Ovary (tissue), 3 donors: ENCODE data around the gene PHYH.
"Not testable (repeated sequence)": the region's sequence is repeated elsewhere in the genome, so short reads cannot be mapped to it uniquely, and the experiment has no call there.

Source experiments
- POLR2A ChIP-seq: fragments of 450-650 bp; IDR thresholded peaks from one replicate; pipeline ENCODE4 v1.6.1; 2017; ENCODE audit warnings: antibody characterized with exemption, mild to moderate bottlenecking, moderate library complexity
- TF ChIP-seq, protein P1 (sequence below), 3 donors: fragments of 450-650 bp in 2 of 3; fragments of 200-600 bp in 1 of 3; IDR thresholded peaks; one replicate each; pipeline versions ENCODE4 v1.5.1 to v1.8.0; 2016 to 2022; ENCODE audit warnings: antibody characterized with exemption in 3 of 3, mild to moderate bottlenecking in 1 of 3
- donor health status: DM: no; HTN: no; CAD: no.

DNA sequence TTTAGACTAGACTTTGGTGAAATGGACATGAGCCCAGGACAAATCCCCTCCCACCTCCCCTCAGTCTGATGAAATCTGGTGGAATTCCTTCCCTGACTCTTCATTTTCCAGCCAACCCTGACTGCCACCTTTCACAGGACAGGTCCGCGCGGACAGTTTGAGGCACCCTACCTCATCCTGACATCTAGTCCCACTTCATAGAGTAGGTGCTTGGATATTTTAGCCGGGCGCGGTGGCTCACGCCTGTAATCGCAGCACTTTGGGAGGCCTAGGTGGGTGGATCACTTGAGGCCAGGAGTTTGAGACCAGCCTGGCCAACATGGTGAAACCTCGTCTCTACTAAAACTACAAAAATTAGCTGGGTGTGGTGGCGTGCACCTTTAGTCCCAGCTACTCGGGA lies 23.7 kb downstream of the PHYH start:
- TF ChIP-seq, protein P1, sequence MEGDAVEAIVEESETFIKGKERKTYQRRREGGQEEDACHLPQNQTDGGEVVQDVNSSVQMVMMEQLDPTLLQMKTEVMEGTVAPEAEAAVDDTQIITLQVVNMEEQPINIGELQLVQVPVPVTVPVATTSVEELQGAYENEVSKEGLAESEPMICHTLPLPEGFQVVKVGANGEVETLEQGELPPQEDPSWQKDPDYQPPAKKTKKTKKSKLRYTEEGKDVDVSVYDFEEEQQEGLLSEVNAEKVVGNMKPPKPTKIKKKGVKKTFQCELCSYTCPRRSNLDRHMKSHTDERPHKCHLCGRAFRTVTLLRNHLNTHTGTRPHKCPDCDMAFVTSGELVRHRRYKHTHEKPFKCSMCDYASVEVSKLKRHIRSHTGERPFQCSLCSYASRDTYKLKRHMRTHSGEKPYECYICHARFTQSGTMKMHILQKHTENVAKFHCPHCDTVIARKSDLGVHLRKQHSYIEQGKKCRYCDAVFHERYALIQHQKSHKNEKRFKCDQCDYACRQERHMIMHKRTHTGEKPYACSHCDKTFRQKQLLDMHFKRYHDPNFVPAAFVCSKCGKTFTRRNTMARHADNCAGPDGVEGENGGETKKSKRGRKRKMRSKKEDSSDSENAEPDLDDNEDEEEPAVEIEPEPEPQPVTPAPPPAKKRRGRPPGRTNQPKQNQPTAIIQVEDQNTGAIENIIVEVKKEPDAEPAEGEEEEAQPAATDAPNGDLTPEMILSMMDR (IDR thresholded peaks at IDR 0.05), result not testable (repeated sequence)
- not testable (repeated sequence) for TF ChIP-seq POLR2A
